WTC11 (cell line): ENCODE measurements around the gene PPIC. TPM values are rescaled to one million over a fixed set of nuclear protein-coding genes. Genes with fewer than 3 reads are reported as not detected.

Experiments
- ATAC-seq: fragments of 200-7000 bp; cut with Tn5 transposase; 2 replicates; pipeline ENCODE4 v1.10.0; 2021; ENCODE audit warnings: mild to moderate bottlenecking, moderate library complexity
- CTCF ChIA-PET: fragments of 300-600 bp; sonication (Branson Sonifier 250); formaldehyde crosslinking; loops from one replicate; lab custom pipeline; 2021; ENCODE audit warnings: antibody characterized with exemption; lab: Charles Lee
- POLR2A ChIA-PET: fragments of 350-600 bp; sonication (Branson Sonifier 250); formaldehyde crosslinking; loops from one replicate; lab custom pipeline; 2021; ENCODE audit warnings: antibody characterized with exemption; lab: Charles Lee
- DNase-seq: peaks from one replicate; pipeline ENCODE4 v3.0.0; 2021; ENCODE audit warnings: low spot score
- H3K27ac Mint-ChIP-seq: 2 replicates; pipeline ENCODE4 v1.8.0; 2021; ENCODE audit warnings: mixed read lengths
- H3K27me3 Mint-ChIP-seq: 2 replicates; pipeline ENCODE4 v1.8.0; 2021; ENCODE audit warnings: low read depth, mild to moderate bottlenecking, moderate library complexity, mixed read lengths
- H3K36me3 Mint-ChIP-seq: 2 replicates; pipeline ENCODE4 v1.8.0; 2021; ENCODE audit warnings: mixed read lengths
- H3K4me1 Mint-ChIP-seq: 2 replicates; pipeline ENCODE4 v1.8.0; 2022; ENCODE audit warnings: mixed read lengths
- H3K4me3 Mint-ChIP-seq: 2 replicates; pipeline ENCODE4 v1.8.0; 2021; ENCODE audit warnings: mild to moderate bottlenecking, moderate library complexity, mixed read lengths
- H3K9me3 Mint-ChIP-seq: 2 replicates; pipeline ENCODE4 v1.8.0; 2021; ENCODE audit warnings: mixed read lengths
- ARID4B ChIP-seq: sonication (generic); formaldehyde crosslinking; IDR thresholded peaks from 2 replicates; pipeline ENCODE4 v1.8.0; 2023; ENCODE audit warnings: missing genetic modification reagents, mild to moderate bottlenecking, borderline replicate concordance
- ATF3 ChIP-seq: sonication (generic); formaldehyde crosslinking; conservative IDR thresholded peaks from 2 replicates; pipeline ENCODE4 v1.8.1; 2022; ENCODE audit warnings: mild to moderate bottlenecking, missing genetic modification reagents
- CREM ChIP-seq: sonication (generic); formaldehyde crosslinking; IDR thresholded peaks from 2 replicates; pipeline ENCODE4 v1.8.1; 2022; ENCODE audit warnings: mild to moderate bottlenecking, missing genetic modification reagents, moderate library complexity
- CTCF ChIP-seq: fragments of 200-600 bp; IDR thresholded peaks from 2 replicates; pipeline ENCODE4 v1.8.0; 2022; ENCODE audit warnings: antibody characterized with exemption
- ETV6 ChIP-seq: sonication (generic); formaldehyde crosslinking; IDR thresholded peaks from 2 replicates; pipeline ENCODE4 v1.8.1; 2022; ENCODE audit warnings: mild to moderate bottlenecking, missing genetic modification reagents
- FOXK1 ChIP-seq: sonication (generic); formaldehyde crosslinking; IDR thresholded peaks from 2 replicates; pipeline ENCODE4 v1.8.0; 2022; ENCODE audit warnings: mild to moderate bottlenecking, moderate library complexity, missing genetic modification reagents
- MYBL2 ChIP-seq: sonication (generic); formaldehyde crosslinking; IDR thresholded peaks from 2 replicates; pipeline ENCODE4 v1.8.1; 2023; ENCODE audit warnings: mild to moderate bottlenecking, moderate library complexity, missing genetic modification reagents
- NR1H2 ChIP-seq: sonication (generic); formaldehyde crosslinking; IDR thresholded peaks from 2 replicates; pipeline ENCODE4 v1.9.0; 2021; ENCODE audit warnings: mild to moderate bottlenecking, moderate library complexity, missing genetic modification reagents
- TEAD1 ChIP-seq: sonication (generic); formaldehyde crosslinking; IDR thresholded peaks from 2 replicates; pipeline ENCODE4 v1.8.0; 2022; ENCODE audit warnings: mild to moderate bottlenecking, missing genetic modification reagents
- TEAD4 ChIP-seq: sonication (generic); formaldehyde crosslinking; IDR thresholded peaks from 2 replicates; pipeline ENCODE4 v1.8.0; 2022; ENCODE audit warnings: mild to moderate bottlenecking, missing genetic modification reagents
- TP53 ChIP-seq: sonication (generic); formaldehyde crosslinking; IDR thresholded peaks from 2 replicates; pipeline ENCODE4 v1.8.1; 2023; ENCODE audit warnings: mild to moderate bottlenecking, missing genetic modification reagents
- USF1 ChIP-seq: sonication (generic); formaldehyde crosslinking; IDR thresholded peaks from 2 replicates; pipeline ENCODE4 v1.8.0; 2022; ENCODE audit warnings: mild to moderate bottlenecking, missing genetic modification reagents
- ZNF416 ChIP-seq: fragments of 250-450 bp; sonication (Bioruptor Pico); IDR thresholded peaks from 2 replicates; pipeline ENCODE4 v1.9.0; 2021; ENCODE audit warnings: mild to moderate bottlenecking, inconsistent platforms
- total RNA-seq: library from RNA; stranded (reverse); gene quantifications from 3 replicates; pipeline ENCODE4 v1.2.3, GENCODE V29; 2021
- TF ChIP-seq, protein P1 (sequence below): sonication (generic); formaldehyde crosslinking; IDR thresholded peaks from 2 replicates; pipeline ENCODE4 v1.8.1; 2022; ENCODE audit warnings: mild to moderate bottlenecking, missing genetic modification reagents, moderate library complexity, borderline replicate concordance
- TF ChIP-seq, protein P2 (sequence below): fragments of 250-450 bp; sonication (Bioruptor Pico); IDR thresholded peaks from 2 replicates; pipeline ENCODE4 v2.1.2; 2022; ENCODE audit warnings: mild to moderate bottlenecking, moderate library complexity
- TF ChIP-seq, protein P3 (sequence below): sonication (generic); formaldehyde crosslinking; IDR thresholded peaks from 2 replicates; pipeline ENCODE4 v1.8.1; 2023; ENCODE audit warnings: mild to moderate bottlenecking, moderate library complexity, missing genetic modification reagents

The PPIC gene
- total RNA-seq, 1 experiment from 2014 or later = 12.4 TPM

- TF ChIP-seq, protein P1, sequence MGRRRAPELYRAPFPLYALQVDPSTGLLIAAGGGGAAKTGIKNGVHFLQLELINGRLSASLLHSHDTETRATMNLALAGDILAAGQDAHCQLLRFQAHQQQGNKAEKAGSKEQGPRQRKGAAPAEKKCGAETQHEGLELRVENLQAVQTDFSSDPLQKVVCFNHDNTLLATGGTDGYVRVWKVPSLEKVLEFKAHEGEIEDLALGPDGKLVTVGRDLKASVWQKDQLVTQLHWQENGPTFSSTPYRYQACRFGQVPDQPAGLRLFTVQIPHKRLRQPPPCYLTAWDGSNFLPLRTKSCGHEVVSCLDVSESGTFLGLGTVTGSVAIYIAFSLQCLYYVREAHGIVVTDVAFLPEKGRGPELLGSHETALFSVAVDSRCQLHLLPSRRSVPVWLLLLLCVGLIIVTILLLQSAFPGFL = no peak
- TF ChIP-seq CREM (CRISPR knock-in tag) = no peak
- TF ChIP-seq TP53 (CRISPR knock-in tag) = no peak
Observed at GRCh38 chr5:123084730-123085605, 48.4 kb upstream of the PPIC start (continued).

DNA sequence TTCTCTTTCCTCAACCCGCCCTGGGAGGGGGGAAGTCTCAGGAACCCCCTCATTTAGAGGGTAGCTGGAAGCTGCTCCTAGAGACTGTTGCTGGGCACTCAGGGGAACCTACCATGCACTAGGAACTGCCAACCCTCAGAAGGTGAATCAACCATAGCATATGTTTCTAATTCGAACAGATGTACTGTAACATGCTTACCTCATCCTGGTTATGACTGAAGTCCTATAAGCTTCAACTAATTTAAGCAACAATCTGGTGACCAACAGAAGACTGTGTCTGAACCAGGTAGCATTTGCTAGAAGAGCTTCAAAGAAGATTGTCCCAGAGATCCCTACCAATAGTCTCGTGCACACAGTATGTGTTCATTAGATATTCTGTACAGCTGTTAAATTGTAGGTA is 46.8 kb upstream of the PPIC start:
- POLR2A ChIA-PET = interaction anchor here (1.0 kb wide), 1 partner anchor 566 kb away, joined by 3 read pairs; no protein-coding TSS in a partner anchor
- Mint-ChIP-seq H3K27ac (no peak overlapping the region), H3K4me3 (no peak overlapping the region), H3K4me1 (peaks cover 33% of the 10 kb centered on the region), H3K9me3 (no peaks in the 10 kb centered on the region), H3K27me3 (peaks cover 84% of the 10 kb centered on the region), H3K36me3 (no peaks in the 10 kb centered on the region)
- TF ChIP-seq CTCF = no peak
- TF ChIP-seq TEAD4 = no peak
- TF ChIP-seq ZNF416 (CRISPR knock-in tag) = no peak
- TF ChIP-seq MYBL2 (CRISPR knock-in tag) = no peak
- TF ChIP-seq FOXK1 (CRISPR knock-in tag) = no peak
- ATAC-seq (no peak), DNase-seq (no peak)
- CTCF ChIA-PET = interaction anchor here (0.9 to 4.6 kb wide), 2 partner anchors 92 to 567 kb away, joined by 3 to 19 read pairs; no protein-coding TSS in a partner anchor

- Mint-ChIP-seq H3K27me3 (peaks cover 53% of the 10 kb centered on the region), H3K9me3 (no peaks in the 10 kb centered on the region), H3K36me3 (no peaks in the 10 kb centered on the region), H3K4me1 (peaks cover 5% of the 10 kb centered on the region), H3K27ac (no peak overlapping the region), H3K4me3 (no peak overlapping the region)
- no peak for DNase-seq
- ChIA-PET CTCF (no interaction called here), POLR2A (no interaction called here)
- TF ChIP-seq CREM (CRISPR knock-in tag) (no peak), NR1H2 (CRISPR knock-in tag) (no peak)
- no peak for ATAC-seq
Observed at GRCh38 chr5:123080215-123080614, 43.7 kb upstream of the PPIC start.

- H3K4me1 Mint-ChIP-seq = no peaks in the 10 kb centered on the region
- no peaks in the 10 kb centered on the region for H3K9me3 Mint-ChIP-seq
- H3K36me3 Mint-ChIP-seq = no peaks in the 10 kb centered on the region
- peaks cover 10% of the 10 kb centered on the region for H3K27me3 Mint-ChIP-seq
- DNase-seq = no peak
- ChIA-PET CTCF (no interaction called here), POLR2A (interaction anchor here (0.6 kb wide), 1 partner anchor 51 kb away, joined by 3 read pairs; no protein-coding TSS in a partner anchor)
- no peak overlapping the region for H3K4me3 Mint-ChIP-seq
- H3K27ac Mint-ChIP-seq = no peak overlapping the region
- ATAC-seq = no peak
- TF ChIP-seq, protein P2, sequence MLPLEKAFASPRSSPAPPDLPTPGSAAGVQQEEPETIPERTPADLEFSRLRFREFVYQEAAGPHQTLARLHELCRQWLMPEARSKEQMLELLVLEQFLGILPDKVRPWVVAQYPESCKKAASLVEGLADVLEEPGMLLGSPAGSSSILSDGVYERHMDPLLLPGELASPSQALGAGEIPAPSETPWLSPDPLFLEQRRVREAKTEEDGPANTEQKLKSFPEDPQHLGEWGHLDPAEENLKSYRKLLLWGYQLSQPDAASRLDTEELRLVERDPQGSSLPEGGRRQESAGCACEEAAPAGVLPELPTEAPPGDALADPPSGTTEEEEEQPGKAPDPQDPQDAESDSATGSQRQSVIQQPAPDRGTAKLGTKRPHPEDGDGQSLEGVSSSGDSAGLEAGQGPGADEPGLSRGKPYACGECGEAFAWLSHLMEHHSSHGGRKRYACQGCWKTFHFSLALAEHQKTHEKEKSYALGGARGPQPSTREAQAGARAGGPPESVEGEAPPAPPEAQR (CRISPR knock-in tag) = no peak
- TF ChIP-seq NR1H2 (CRISPR knock-in tag) = no peak
- TF ChIP-seq ARID4B (CRISPR knock-in tag) = no peak
- TF ChIP-seq, protein P3, sequence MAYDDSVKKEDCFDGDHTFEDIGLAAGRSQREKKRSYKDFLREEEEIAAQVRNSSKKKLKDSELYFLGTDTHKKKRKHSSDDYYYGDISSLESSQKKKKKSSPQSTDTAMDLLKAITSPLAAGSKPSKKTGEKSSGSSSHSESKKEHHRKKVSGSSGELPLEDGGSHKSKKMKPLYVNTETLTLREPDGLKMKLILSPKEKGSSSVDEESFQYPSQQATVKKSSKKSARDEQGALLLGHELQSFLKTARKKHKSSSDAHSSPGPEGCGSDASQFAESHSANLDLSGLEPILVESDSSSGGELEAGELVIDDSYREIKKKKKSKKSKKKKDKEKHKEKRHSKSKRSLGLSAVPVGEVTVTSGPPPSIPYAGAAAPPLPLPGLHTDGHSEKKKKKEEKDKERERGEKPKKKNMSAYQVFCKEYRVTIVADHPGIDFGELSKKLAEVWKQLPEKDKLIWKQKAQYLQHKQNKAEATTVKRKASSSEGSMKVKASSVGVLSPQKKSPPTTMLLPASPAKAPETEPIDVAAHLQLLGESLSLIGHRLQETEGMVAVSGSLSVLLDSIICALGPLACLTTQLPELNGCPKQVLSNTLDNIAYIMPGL (CRISPR knock-in tag) = no peak
- TF ChIP-seq ETV6 (CRISPR knock-in tag) = no peak
- TF ChIP-seq USF1 (CRISPR knock-in tag) = no peak
- no peak for TF ChIP-seq TEAD1 (CRISPR knock-in tag)
- TF ChIP-seq ATF3 (CRISPR knock-in tag) = no peak
Observed at GRCh38 chr5:123075521-123076163, 39.1 kb upstream of the PPIC start.
